Osteoblast (primary cell): Measurements from ENCODE around the gene WRAP73. TPM values are rescaled to one million over a fixed set of nuclear protein-coding genes. Genes with fewer than 3 reads are reported as not detected.

Experiments
- DNase-seq: peaks from one replicate; pipeline ENCODE4 v3.0.0; 2011; ENCODE audit warnings: low spot score, mixed read lengths; ENCODE audit not compliant: insufficient read length; ENCODE audit errors: missing footprints
- H2AFZ ChIP-seq: 2 replicates; pipeline ENCODE4 v1.6.0; 2011; ENCODE audit warnings: mild to moderate bottlenecking, low read length
- H3K27ac ChIP-seq: 2 replicates; pipeline ENCODE4 v1.5.1; 2011; ENCODE audit warnings: mild to moderate bottlenecking, low read depth, low read length, moderate library complexity
- H3K27me3 ChIP-seq: 2 replicates; pipeline ENCODE4 v1.6.0; 2012; ENCODE audit warnings: mild to moderate bottlenecking, control low read depth, inconsistent platforms, low read length, moderate library complexity; ENCODE audit not compliant: insufficient read depth
- H3K36me3 ChIP-seq: 2 replicates; pipeline ENCODE4 v1.5.1; 2011; ENCODE audit warnings: mild to moderate bottlenecking, low read length, control low read depth, moderate library complexity; ENCODE audit not compliant: insufficient read depth
- H3K4me1 ChIP-seq: 2 replicates; pipeline ENCODE4 v1.5.1; 2011; ENCODE audit warnings: mild to moderate bottlenecking, low read length, control low read depth, moderate library complexity; ENCODE audit not compliant: insufficient read depth
- H3K4me2 ChIP-seq: 2 replicates; pipeline ENCODE4 v1.6.0; 2011; ENCODE audit warnings: mild to moderate bottlenecking, low read length; ENCODE audit not compliant: insufficient read depth
- H3K4me3 ChIP-seq: fragments of 200-600 bp; sonication (generic); 3 replicates; pipeline ENCODE4 v1.5.1; 2012; ENCODE audit warnings: mild to moderate bottlenecking, low read length, inconsistent platforms; ENCODE audit not compliant: insufficient read depth
- H3K79me2 ChIP-seq: 2 replicates; pipeline ENCODE4 v1.6.0; 2012; ENCODE audit warnings: mild to moderate bottlenecking, low read length, control low read depth, inconsistent platforms; ENCODE audit not compliant: insufficient read depth
- H3K9me3 ChIP-seq: 2 replicates; pipeline ENCODE4 v1.5.1; 2011; ENCODE audit warnings: low read depth, low read length, control low read depth
- H4K20me1 ChIP-seq: 2 replicates; pipeline ENCODE4 v1.6.0; 2012; ENCODE audit warnings: mild to moderate bottlenecking, low read length, control low read depth; ENCODE audit not compliant: insufficient read depth
- total RNA-seq: library from RNA; depleted of rRNA; stranded (reverse); fragments of >200 nt; gene quantifications from 2 replicates; pipeline ENCODE4 v1.2.3, GENCODE V29; 2012
- TF ChIP-seq, protein P1 (sequence below): IDR thresholded peaks from 2 replicates; pipeline ENCODE4 v1.5.1; 2011; ENCODE audit warnings: mild to moderate bottlenecking, low read depth, low read length, moderate library complexity; ENCODE audit errors: extremely low read depth

WRAP73 gene
- total RNA-seq, 1 donor: 9.8 TPM

DNA sequence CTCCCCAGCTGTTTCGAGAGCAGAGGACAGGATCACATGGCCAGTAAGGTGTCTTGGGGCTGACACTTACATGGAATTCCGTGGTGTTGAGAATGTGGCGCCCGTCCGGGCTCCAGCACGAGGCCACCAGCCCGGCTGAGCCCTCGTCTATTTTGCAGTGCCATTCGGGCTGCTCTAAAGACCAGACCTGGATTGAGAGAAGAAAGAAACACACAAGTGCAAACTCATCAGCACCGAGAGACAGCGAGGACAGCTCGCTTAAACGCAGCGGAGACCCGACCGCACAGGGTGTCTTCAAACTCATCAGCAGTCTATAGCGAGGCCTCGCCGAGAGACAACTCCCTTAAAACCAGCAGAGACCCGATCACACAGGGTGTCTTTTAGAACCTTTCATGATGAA lies 3.3 kb downstream of the WRAP73 start:
- Histone ChIP-seq H4K20me1 (no peaks in the 10 kb centered on the region), H2AFZ (no peak overlapping the region), H3K4me3 (no peak overlapping the region), H3K27ac (no peak overlapping the region), H3K4me1 (peaks cover 6% of the 10 kb centered on the region), H3K27me3 (peaks cover 16% of the 10 kb centered on the region), H3K9me3 (no peaks in the 10 kb centered on the region), H3K36me3 (peaks cover 23% of the 10 kb centered on the region), H3K79me2 (peaks cover 6% of the 10 kb centered on the region), H3K4me2 (no peak overlapping the region)
- TF ChIP-seq, protein P1, sequence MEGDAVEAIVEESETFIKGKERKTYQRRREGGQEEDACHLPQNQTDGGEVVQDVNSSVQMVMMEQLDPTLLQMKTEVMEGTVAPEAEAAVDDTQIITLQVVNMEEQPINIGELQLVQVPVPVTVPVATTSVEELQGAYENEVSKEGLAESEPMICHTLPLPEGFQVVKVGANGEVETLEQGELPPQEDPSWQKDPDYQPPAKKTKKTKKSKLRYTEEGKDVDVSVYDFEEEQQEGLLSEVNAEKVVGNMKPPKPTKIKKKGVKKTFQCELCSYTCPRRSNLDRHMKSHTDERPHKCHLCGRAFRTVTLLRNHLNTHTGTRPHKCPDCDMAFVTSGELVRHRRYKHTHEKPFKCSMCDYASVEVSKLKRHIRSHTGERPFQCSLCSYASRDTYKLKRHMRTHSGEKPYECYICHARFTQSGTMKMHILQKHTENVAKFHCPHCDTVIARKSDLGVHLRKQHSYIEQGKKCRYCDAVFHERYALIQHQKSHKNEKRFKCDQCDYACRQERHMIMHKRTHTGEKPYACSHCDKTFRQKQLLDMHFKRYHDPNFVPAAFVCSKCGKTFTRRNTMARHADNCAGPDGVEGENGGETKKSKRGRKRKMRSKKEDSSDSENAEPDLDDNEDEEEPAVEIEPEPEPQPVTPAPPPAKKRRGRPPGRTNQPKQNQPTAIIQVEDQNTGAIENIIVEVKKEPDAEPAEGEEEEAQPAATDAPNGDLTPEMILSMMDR: no peak
- no peak for DNase-seq

DNA sequence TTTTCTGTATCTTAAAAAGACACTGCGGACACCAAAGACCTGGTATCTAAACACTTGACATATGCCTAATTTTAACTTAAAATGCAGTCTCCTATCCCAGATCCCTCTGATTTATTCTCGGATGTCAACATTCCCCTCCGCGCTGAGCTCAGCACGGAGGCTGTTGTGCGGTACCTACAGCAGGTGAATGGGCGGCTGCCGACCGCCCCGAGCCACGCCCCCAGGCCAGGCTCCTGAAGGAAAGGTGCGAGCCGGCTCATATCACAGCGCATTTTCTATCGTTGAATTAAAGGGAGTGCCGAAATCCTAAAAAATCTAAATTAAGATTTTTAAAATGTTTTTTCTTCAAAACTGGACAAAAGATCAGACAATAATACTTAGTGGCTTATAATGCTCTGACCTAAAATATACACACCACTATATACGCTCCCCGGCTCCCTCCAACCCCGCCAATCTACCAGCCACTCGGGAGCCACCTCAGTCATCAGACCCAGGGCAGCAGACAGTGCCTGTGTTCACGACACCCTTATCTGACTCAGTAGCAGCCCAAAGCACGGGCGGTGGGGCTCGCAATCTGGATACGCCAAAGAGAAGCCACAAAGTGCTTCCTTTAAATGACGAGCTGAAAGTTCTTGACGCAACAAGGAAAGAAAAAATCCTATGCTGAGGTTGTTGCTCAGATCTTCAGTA lies 4.1 kb downstream of the WRAP73 start:
- no peak for DNase-seq
- Histone ChIP-seq H2AFZ (no peak overlapping the region), H3K79me2 (peaks cover 6% of the 10 kb centered on the region), H3K4me2 (no peak overlapping the region), H3K27ac (no peak overlapping the region), H3K4me3 (no peak overlapping the region), H3K4me1 (peaks cover 6% of the 10 kb centered on the region), H3K36me3 (peaks cover 23% of the 10 kb centered on the region), H3K27me3 (peaks cover 8% of the 10 kb centered on the region), H3K9me3 (no peaks in the 10 kb centered on the region), H4K20me1 (no peaks in the 10 kb centered on the region)
- TF ChIP-seq, protein P1: no peak

DNA sequence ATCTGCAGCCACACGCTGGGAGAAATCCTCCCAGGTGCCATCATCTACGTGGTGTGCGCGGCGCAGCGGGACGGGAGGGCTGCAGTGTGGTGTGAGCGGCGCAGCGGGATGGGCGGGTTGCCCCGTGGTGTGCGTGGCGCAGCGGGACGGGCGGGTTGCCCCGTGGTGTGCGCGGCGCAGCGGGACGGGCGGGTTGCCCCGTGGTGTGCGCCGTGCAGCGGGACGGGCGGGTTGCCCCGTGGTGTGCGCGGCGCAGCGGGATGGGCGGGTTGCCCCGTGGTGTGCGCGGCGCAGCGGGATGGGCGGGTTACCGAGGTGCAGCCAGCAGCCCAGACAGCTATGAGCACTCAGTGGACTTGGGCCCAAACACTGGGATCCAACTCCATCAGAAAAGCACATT lies 4.7 kb downstream of the WRAP73 start:
- Histone ChIP-seq H3K9me3 (no peaks in the 10 kb centered on the region), H2AFZ (no peak overlapping the region), H3K79me2 (peaks cover 6% of the 10 kb centered on the region), H3K4me1 (peaks cover 6% of the 10 kb centered on the region), H3K4me2 (no peak overlapping the region), H3K4me3 (no peak overlapping the region), H3K27ac (no peak overlapping the region), H3K36me3 (peaks cover 23% of the 10 kb centered on the region), H4K20me1 (no peaks in the 10 kb centered on the region), H3K27me3 (peaks cover 2% of the 10 kb centered on the region)
- TF ChIP-seq, protein P1: no peak
- DNase-seq: no peak

DNA sequence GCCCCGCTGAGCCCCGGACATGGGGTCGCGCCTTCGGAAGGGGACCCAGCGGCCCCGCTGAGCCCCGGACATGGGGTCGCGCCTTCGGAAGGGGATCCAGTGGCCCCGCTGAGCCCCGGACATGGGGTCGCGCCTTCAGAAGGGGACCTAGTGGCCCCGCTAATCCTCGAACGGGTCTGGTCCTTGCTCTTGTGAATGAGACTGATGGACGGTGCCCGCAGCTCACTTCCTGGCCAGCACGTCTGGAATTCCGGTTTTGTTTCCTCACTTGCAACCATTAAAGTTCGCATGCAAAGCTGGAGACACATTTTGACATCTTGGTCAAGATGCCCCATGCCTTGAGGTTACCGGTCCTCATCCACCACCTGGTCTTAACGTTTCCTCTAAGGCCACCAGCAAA lies 5.6 kb downstream of the WRAP73 start:
- Histone ChIP-seq H3K4me2 (no peak overlapping the region), H3K27ac (no peak overlapping the region), H3K36me3 (peaks cover 23% of the 10 kb centered on the region), H2AFZ (no peak overlapping the region), H3K4me3 (no peak overlapping the region), H3K27me3 (no peaks in the 10 kb centered on the region), H3K9me3 (no peaks in the 10 kb centered on the region), H3K79me2 (peaks cover 1% of the 10 kb centered on the region), H4K20me1 (no peaks in the 10 kb centered on the region), H3K4me1 (peaks cover 5% of the 10 kb centered on the region)
- peak; percentile 86 for DNase-seq
- TF ChIP-seq, protein P1: no peak
